Ovary (tissue), 9 donors: ENCODE results near the gene NEK1. TPM values are rescaled to one million over a fixed set of nuclear protein-coding genes. Genes with fewer than 3 reads are reported as not detected.
"Not testable (repeated sequence)": the region's sequence is repeated elsewhere in the genome, so short reads cannot be mapped to it uniquely, and the experiment has no call there.

Experiments used
- DNase-seq, 5 donors: peaks; one replicate each; pipeline ENCODE4 v3.0.0-alpha.2; 2019 to 2020
- H3K27ac ChIP-seq, 2 donors: fragments of 200-600 bp; one replicate each; pipeline versions ENCODE4 v1.5.1 to v1.8.0; 2019 to 2022
- H3K27me3 ChIP-seq: fragments of 200-600 bp; one replicate; pipeline ENCODE4 v1.8.0; 2022
- H3K36me3 ChIP-seq: fragments of 200-600 bp; sonication (generic); one replicate; pipeline ENCODE4 v1.5.1; 2019
- H3K4me1 ChIP-seq: one replicate; pipeline ENCODE4 v1.8.1; 2013; ENCODE audit warnings: mild to moderate bottlenecking, moderate library complexity; ENCODE audit not compliant: insufficient read depth
- H3K4me3 ChIP-seq: fragments of 200-600 bp; sonication (generic); one replicate; pipeline ENCODE4 v1.5.1; 2017
- H3K9me3 ChIP-seq, 2 donors: fragments of 200-600 bp in 1 of 2; sonication (generic) in 1 of 2; one replicate each; pipeline versions ENCODE4 v1.5.1 to v1.8.1; 2013 to 2019; ENCODE audit warnings: mild to moderate bottlenecking in 1 of 2, moderate library complexity in 1 of 2
- EP300 ChIP-seq: sonication (generic); formaldehyde crosslinking; IDR thresholded peaks from one replicate; pipeline ENCODE4 v1.6.1; 2017; ENCODE audit warnings: antibody characterized with exemption
- POLR2A ChIP-seq: fragments of 450-650 bp; IDR thresholded peaks from one replicate; pipeline ENCODE4 v1.6.1; 2017; ENCODE audit warnings: antibody characterized with exemption, mild to moderate bottlenecking, moderate library complexity
- WGBS, 3 donors: extraction: QIAGEN DNeasy Blood & Tissue Kit in 1 of 3; methylation state at CpG; one replicate each; pipeline versions ENCODE4 v1.1.5 to v1.1.7; 2013 to 2017; 5-methylcytosine and 5-hydroxymethylcytosine counted together
- intact Hi-C, 4 donors: fragments of 100-400 bp; cut with DNase I; formaldehyde crosslinking; loops; one replicate each; pipeline versions ENCODE4 v1.11.0 to v1.15.1; 2022 to 2023
- polyA plus RNA-seq, 2 donors: library from polyadenylated mRNA; stranded (reverse); fragments of 200-250 nt in 1 of 2; fragments of 350-450 nt in 1 of 2; fragmentation: Illumina TruSeq in 1 of 2; extraction: RNeasy Lipid Tissue Mini Kit (QIAGEN cat#74804) in 1 of 2; gene quantifications; one replicate each; pipeline ENCODE4 v1.2.3, GENCODE V29; 2013 to 2014
- total RNA-seq, 7 donors: library from RNA; depleted of rRNA in 2 of 7; stranded (reverse); fragments of >200 nt in 2 of 7; fragmentation: NEBNext Ultra II Directional in 3 of 7; extraction: Animal tissue kit (Norgen Biotek cat#: 25700) in 3 of 7; gene quantifications; one replicate each; pipeline versions ENCODE4 v1.1.0 to v1.2.4, GENCODE V29; 2016 to 2023
- TF ChIP-seq, protein P1 (sequence below), 3 donors: fragments of 450-650 bp in 2 of 3; fragments of 200-600 bp in 1 of 3; IDR thresholded peaks; one replicate each; pipeline versions ENCODE4 v1.5.1 to v1.8.0; 2016 to 2022; ENCODE audit warnings: antibody characterized with exemption in 3 of 3, mild to moderate bottlenecking in 1 of 3
- donor health status: DM: no; HTN: no; CAD: no; lungs with moderate emphysema.
- donor health status: DM: no; HTN: no; CAD: no.
- donor health status: Bipolar disorder and iron deficiency.
- donor health status: DM: yes; HTN: yes; CAD: no.
- donor health status: DM: no; HTN: no; CAD: no.
- donor health status: DM: yes; HTN: yes; CAD: no.

Gene NEK1
- total and polyA plus RNA-seq, 9 donors: 8.7 to 29.5 (median 22.0) TPM

DNA sequence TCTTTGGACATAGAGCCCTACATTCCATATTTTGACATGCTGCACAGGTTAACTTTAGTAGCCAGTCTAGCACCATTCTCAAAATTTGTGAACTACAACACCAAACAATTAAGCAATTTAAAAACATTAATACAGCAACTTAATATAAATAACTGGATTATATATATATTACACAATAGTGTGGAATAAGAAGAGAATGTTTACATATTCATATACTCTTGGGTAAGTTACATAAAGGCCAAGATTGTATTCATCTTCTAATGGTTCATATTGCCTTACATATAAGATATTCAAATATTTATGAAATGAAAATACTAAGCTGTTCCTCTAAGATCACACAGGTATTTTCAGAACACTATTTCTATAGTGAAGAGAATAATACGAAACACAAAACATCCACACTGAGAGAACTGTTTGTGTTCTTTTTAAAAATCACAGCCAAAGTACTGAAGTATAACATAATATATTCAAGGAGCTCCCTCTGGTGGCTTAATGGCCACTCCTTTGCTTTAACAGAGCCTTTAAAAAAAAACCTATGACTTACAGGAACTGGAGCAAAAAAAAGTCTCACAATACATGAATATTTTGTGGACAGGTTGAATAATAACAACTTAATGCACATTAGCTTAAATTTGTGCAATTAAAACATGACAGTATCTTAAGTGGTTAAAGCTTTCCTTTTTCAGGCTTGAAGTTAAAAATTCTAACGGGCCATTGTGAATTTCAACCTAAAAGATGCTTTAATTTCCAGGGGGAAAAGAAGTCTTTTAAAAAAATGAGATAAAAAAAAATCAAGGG lies 46.2 kb downstream of the NEK1 start:
- TF ChIP-seq EP300: no peak
- no peak for TF ChIP-seq POLR2A
- TF ChIP-seq, protein P1, sequence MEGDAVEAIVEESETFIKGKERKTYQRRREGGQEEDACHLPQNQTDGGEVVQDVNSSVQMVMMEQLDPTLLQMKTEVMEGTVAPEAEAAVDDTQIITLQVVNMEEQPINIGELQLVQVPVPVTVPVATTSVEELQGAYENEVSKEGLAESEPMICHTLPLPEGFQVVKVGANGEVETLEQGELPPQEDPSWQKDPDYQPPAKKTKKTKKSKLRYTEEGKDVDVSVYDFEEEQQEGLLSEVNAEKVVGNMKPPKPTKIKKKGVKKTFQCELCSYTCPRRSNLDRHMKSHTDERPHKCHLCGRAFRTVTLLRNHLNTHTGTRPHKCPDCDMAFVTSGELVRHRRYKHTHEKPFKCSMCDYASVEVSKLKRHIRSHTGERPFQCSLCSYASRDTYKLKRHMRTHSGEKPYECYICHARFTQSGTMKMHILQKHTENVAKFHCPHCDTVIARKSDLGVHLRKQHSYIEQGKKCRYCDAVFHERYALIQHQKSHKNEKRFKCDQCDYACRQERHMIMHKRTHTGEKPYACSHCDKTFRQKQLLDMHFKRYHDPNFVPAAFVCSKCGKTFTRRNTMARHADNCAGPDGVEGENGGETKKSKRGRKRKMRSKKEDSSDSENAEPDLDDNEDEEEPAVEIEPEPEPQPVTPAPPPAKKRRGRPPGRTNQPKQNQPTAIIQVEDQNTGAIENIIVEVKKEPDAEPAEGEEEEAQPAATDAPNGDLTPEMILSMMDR (IDR thresholded peaks at IDR 0.05): peak; percentile 27 to 55 (median 43)
- DNase-seq: peak in 3 of 5 donors; percentile 34 to 62 (median 47)
- no peaks in the 10 kb centered on the region for H3K27me3 ChIP-seq
- no peaks in the 10 kb centered on the region for H3K36me3 ChIP-seq
- intact Hi-C loops: no loop called here
- no peaks in the 10 kb centered on the region for H3K4me1 ChIP-seq
- WGBS, 3 donors: 43 to 46% (median 44%) methylated on average over 2 of the region's 2 CpGs
- H3K9me3 ChIP-seq: no peaks in the 10 kb centered on the region
- no peak overlapping the region for H3K27ac ChIP-seq
- no peak overlapping the region for H3K4me3 ChIP-seq

DNA sequence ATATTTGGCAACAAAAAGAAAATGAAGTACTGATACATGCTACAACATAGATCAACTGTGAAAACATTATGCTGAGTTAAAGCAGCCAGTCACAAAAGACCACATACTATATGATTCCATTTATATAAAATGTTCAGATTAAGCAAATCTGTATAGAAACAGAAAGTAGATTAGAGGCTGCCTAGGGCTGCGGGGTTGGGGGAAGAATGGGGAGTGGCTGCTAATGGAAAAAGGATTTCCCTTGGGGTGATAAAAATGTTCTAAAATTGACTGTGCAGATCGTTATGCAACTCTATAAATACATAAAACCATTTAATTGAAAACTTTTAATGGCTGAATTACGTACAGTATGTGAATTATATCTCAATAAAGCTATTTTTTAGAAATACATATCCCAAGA lies 46.8 kb downstream of the NEK1 start:
- DNase-seq: no peak
- intact Hi-C loops: no loop called here
- no peaks in the 10 kb centered on the region for H3K4me1 ChIP-seq
- no peaks in the 10 kb centered on the region for H3K27me3 ChIP-seq
- 50 to 59% (median 55%) methylated on average over 3 of the region's 3 CpGs for WGBS, 3 donors
- no peak overlapping the region for H3K4me3 ChIP-seq
- no peaks in the 10 kb centered on the region for H3K9me3 ChIP-seq
- no peak overlapping the region for H3K27ac ChIP-seq
- no peaks in the 10 kb centered on the region for H3K36me3 ChIP-seq
- TF ChIP-seq POLR2A (no peak), EP300 (no peak)
- TF ChIP-seq, protein P1 (IDR thresholded peaks at IDR 0.05): no peak

DNA sequence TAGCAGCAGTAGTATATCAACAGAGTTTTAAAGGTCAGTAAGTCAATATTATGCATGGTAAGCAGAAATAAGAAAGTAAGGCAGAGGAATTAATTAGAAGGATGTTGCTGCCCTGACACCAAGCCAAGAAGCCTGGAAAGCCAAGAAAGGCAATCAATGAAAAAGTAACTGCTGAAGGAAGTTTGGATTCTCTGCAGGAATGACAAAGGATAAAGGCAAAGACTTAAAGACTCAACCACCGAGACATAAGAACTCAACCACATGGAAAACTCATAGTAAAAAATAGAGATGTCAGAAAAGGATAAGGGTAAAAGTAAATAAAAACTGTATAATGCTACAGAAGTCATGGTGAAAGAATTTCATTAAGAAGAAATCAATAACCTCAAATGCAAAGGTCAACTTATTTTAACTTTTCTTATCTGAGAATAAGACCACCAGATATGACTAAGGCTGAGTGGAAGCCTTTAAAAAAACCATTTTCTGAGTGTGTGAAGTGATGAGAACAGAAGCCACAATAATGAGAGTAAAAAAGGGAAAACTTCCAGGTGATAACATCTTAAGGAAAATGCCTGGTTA lies 55.2 kb downstream of the NEK1 start:
- TF ChIP-seq EP300 (no peak), POLR2A (no peak)
- TF ChIP-seq, protein P1 (IDR thresholded peaks at IDR 0.05): no peak
- Histone ChIP-seq H3K27me3 (no peaks in the 10 kb centered on the region), H3K4me3 (no peak overlapping the region), H3K4me1 (peaks cover 3% of the 10 kb centered on the region), H3K36me3 (no peaks in the 10 kb centered on the region), H3K27ac (no peak overlapping the region), H3K9me3 (no peaks in the 10 kb centered on the region)
- WGBS, 3 donors: 31 to 51% (median 43%) methylated on average over 1 of the region's 1 CpG
- intact Hi-C loops: no loop called here
- no peak for DNase-seq

DNA sequence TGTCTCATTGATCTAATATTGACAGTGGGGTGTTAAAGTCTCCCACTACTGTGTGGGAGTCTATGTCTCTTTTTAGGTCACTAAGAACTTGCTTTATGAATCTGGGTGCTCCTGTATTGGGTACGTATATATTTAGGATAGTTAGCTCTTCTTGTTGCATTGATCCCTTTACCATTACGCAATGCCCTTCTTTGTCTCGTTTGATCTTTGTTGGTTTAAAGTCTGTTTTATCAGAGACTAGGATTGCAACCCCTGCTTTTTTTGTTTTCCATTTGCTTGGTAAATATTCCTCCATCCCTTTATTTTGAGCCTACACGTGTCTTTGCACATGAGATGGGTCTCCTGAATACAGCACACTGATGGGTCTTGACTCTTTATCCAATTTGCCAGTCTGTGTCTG lies 65.8 kb downstream of the NEK1 start:
- H3K4me1 ChIP-seq, H3K36me3 ChIP-seq, intact Hi-C loops, H3K9me3 ChIP-seq, H3K4me3 ChIP-seq, H3K27me3 ChIP-seq, DNase-seq, H3K27ac ChIP-seq: not testable (repeated sequence)
- 87 to 99% (median 94%) methylated on average over 4 of the region's 4 CpGs for WGBS, 3 donors

DNA sequence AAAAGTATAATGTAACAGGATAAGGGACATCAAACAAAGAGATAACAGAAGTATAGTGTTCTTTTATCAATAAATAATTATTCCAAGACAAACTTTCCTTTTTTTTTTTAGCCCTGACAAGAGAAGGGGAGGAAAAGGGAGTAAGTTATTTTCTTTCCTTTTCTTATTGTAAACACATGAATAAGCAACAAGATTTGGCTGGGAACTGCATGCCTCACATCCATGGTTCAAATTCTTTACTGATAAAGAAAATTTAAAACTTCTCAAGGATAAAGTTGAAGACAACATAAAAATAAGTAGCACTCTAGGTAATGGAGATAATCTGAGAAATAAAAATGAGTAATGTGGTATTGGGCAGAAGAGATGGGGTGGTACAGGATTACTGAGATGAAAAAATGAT lies 71.6 kb downstream of the NEK1 start:
- TF ChIP-seq EP300: no peak
- TF ChIP-seq, protein P1 (IDR thresholded peaks at IDR 0.05): no peak
- TF ChIP-seq POLR2A: no peak
- Histone ChIP-seq H3K36me3 (no peaks in the 10 kb centered on the region), H3K27ac (no peak overlapping the region), H3K4me3 (no peak overlapping the region), H3K4me1 (no peaks in the 10 kb centered on the region), H3K27me3 (no peaks in the 10 kb centered on the region), H3K9me3 (no peaks in the 10 kb centered on the region)
- intact Hi-C loops: no loop called here
- no peak for DNase-seq
